HCT116 (cell line): ENCODE results near the gene GYS2. TPM values are rescaled to one million over a fixed set of nuclear protein-coding genes. Genes with fewer than 3 reads are reported as not detected.

Experiments used
- ATAC-seq: fragments of 200-7000 bp; cut with Tn5 transposase; 2 replicates; pipeline ENCODE4 v1.9.1; 2020; ENCODE audit warnings: mild to moderate bottlenecking, moderate library complexity
- BruUV-seq: library from RNA; stranded (reverse); fragments of 400-500 nt; replicated peaks from 2 replicates; lab custom pipeline; 2021; lab: Mats Ljungman, UMichigan
- CTCF ChIA-PET: fragments of 300-600 bp; sonication (Branson Sonifier 250); formaldehyde crosslinking; loops from one replicate; lab custom pipeline; 2021; ENCODE audit warnings: antibody characterized with exemption; lab: Charles Lee
- POLR2A ChIA-PET: fragments of 300-600, 350-600 bp; sonication (Branson Sonifier 250); formaldehyde crosslinking; loops from one replicate; lab custom pipeline; 2021; ENCODE audit warnings: antibody characterized with exemption; lab: Charles Lee
- RAD21 ChIA-PET, 2 experiments: fragments of 300-600 bp; sonication (Branson Sonifier 250); formaldehyde crosslinking; loops; one replicate each; lab custom pipeline; 2023; ENCODE audit warnings: low total read pairs in 2 of 2; ENCODE audit not compliant: uncharacterized antibody in 2 of 2, unreplicated experiment in 2 of 2, low non-redundant PET in 1 of 2; lab: Charles Lee
- DNase-seq: peaks from one replicate; pipeline ENCODE4 v3.0.0-alpha.2; 2010; ENCODE audit warnings: low read depth, low spot score
- H2AFZ ChIP-seq: fragments of 200-600 bp; shearing (Covaris generic), sonication (generic); 2 replicates; pipeline ENCODE4 v1.6.1; 2017; ENCODE audit warnings: low read depth, mixed run types, mixed read lengths, antibody characterized with exemption, low read length; ENCODE audit not compliant: poor library complexity, severe bottlenecking
- H3K27ac ChIP-seq: 2 replicates; pipeline ENCODE4 v1.5.1; 2012; ENCODE audit warnings: low read depth, low read length
- H3K27me3 ChIP-seq: fragments of 200-600 bp; sonication (generic); 2 replicates; pipeline ENCODE4 v1.6.1; 2016; ENCODE audit warnings: mixed run types, low read length, mixed read lengths; ENCODE audit not compliant: insufficient read depth
- H3K36me3 ChIP-seq, 2 experiments: fragments of 200-500 bp in 1 of 2; fragments of 200-600 bp in 1 of 2; sonication (Bioruptor generic) in 1 of 2; sonication (generic) in 1 of 2; 2 replicates each; pipeline versions ENCODE4 v1.5.1 to v1.6.1; 2014 to 2016; ENCODE audit warnings: low read length in 2 of 2, inconsistent platforms in 1 of 2, mixed read lengths in 1 of 2, mixed run types in 1 of 2; ENCODE audit not compliant: insufficient read depth in 2 of 2, control insufficient read depth in 1 of 2
- H3K4me1 ChIP-seq, 2 experiments: fragments of 200-600 bp in 1 of 2; sonication (generic) in 1 of 2; 2 replicates each; pipeline versions ENCODE4 v1.5.1 to v1.6.1; 2012 to 2017; ENCODE audit warnings: low read length in 2 of 2, inconsistent platforms in 1 of 2, mild to moderate bottlenecking in 1 of 2, mixed read lengths in 1 of 2, mixed run types in 1 of 2, moderate library complexity in 1 of 2; ENCODE audit not compliant: insufficient read depth in 2 of 2, control insufficient read depth in 1 of 2
- H3K4me2 ChIP-seq: fragments of 200-600 bp; sonication (generic); 2 replicates; pipeline ENCODE4 v1.6.1; 2017; ENCODE audit warnings: mixed run types, low read length, mixed read lengths
- H3K4me3 ChIP-seq, 2 experiments: fragments of 200-600 bp in 1 of 2; sonication (generic) in 1 of 2; replicated peaks in 1 of 2; 2 replicates each; pipeline ENCODE4 v1.5.1; 2011 to 2016; ENCODE audit warnings: low read length in 2 of 2, control low read depth in 1 of 2, low read depth in 1 of 2, mild to moderate bottlenecking in 1 of 2, mixed read lengths in 1 of 2, mixed run types in 1 of 2
- H3K79me2 ChIP-seq: fragments of 200-600 bp; sonication (generic); 2 replicates; pipeline ENCODE4 v1.6.1; 2017; ENCODE audit warnings: mild to moderate bottlenecking, mixed run types, low read length, moderate library complexity, mixed read lengths; ENCODE audit not compliant: insufficient read depth
- H3K9ac ChIP-seq: fragments of 200-600 bp; sonication (generic); 2 replicates; pipeline ENCODE4 v1.6.1; 2016; ENCODE audit warnings: low read length, mixed read lengths
- H3K9me2 ChIP-seq: fragments of 200-600 bp; sonication (generic), shearing (Covaris generic); 2 replicates; pipeline ENCODE4 v1.6.1; 2017; ENCODE audit warnings: mixed run types, mild to moderate bottlenecking, moderate library complexity; ENCODE audit not compliant: insufficient read depth
- H3K9me3 ChIP-seq, 2 experiments: fragments of 200-500 bp in 1 of 2; fragments of 200-600 bp in 1 of 2; sonication (Bioruptor generic) in 1 of 2; sonication (generic) in 1 of 2; 2 replicates each; pipeline ENCODE4 v1.6.1; 2014 to 2017; ENCODE audit warnings: low read length in 2 of 2, mixed read lengths in 2 of 2, inconsistent platforms in 1 of 2, low read depth in 1 of 2, mild to moderate bottlenecking in 1 of 2, mixed run types in 1 of 2, moderate library complexity in 1 of 2; ENCODE audit not compliant: control insufficient read depth in 1 of 2, insufficient read depth in 1 of 2
- H4K20me1 ChIP-seq: fragments of 200-600 bp; sonication (generic), shearing (Covaris generic); 2 replicates; pipeline ENCODE4 v1.6.1; 2017; ENCODE audit warnings: mixed run types, mild to moderate bottlenecking, moderate library complexity; ENCODE audit not compliant: insufficient read depth
- CBX3 ChIP-seq: IDR thresholded peaks from 2 replicates; pipeline ENCODE4 v1.6.1; 2012; ENCODE audit warnings: low read depth
- EGR1 ChIP-seq: IDR thresholded peaks from 2 replicates; pipeline ENCODE4 v1.6.1; 2012; ENCODE audit warnings: low read depth
- ELF1 ChIP-seq: IDR thresholded peaks from 2 replicates; pipeline ENCODE4 v1.6.1; 2012; ENCODE audit warnings: low read depth, borderline replicate concordance
- EZH2phosphoT487 ChIP-seq: fragments of 200-600 bp; IDR thresholded peaks from 2 replicates; pipeline ENCODE4 v1.6.1; 2018; ENCODE audit warnings: antibody characterized with exemption, borderline replicate concordance
- FOSL1 ChIP-seq: IDR thresholded peaks from 2 replicates; pipeline ENCODE4 v1.6.1; 2012; ENCODE audit warnings: low read depth
- JUND ChIP-seq: IDR thresholded peaks from 2 replicates; pipeline ENCODE4 v1.6.1; 2012
- POLR2A ChIP-seq: IDR thresholded peaks from 2 replicates; pipeline ENCODE4 v1.7.0; 2011; ENCODE audit warnings: borderline replicate concordance; ENCODE audit not compliant: insufficient read depth, insufficient read length; ENCODE audit errors: extremely low read depth
- SIN3A ChIP-seq: IDR thresholded peaks from 2 replicates; pipeline ENCODE4 v1.6.1; 2012; ENCODE audit warnings: low read depth
- SP1 ChIP-seq: IDR thresholded peaks from 2 replicates; pipeline ENCODE4 v1.6.1; 2012; ENCODE audit warnings: low read depth
- SRF ChIP-seq: IDR thresholded peaks from 2 replicates; pipeline ENCODE4 v1.6.1; 2012; ENCODE audit warnings: low read depth
- TCF7L2 ChIP-seq: IDR thresholded peaks from 2 replicates; pipeline ENCODE4 v1.7.0; 2011; ENCODE audit warnings: borderline replicate concordance, inconsistent platforms; ENCODE audit not compliant: insufficient read depth, insufficient read length; ENCODE audit errors: extremely low read depth
- intact Hi-C: fragments of 100-400 bp; cut with micrococcal nuclease; formaldehyde crosslinking; loops from 2 replicates; pipeline ENCODE4 v1.10.0; 2022
- total RNA-seq: library from RNA; stranded (reverse); gene quantifications from one replicate; pipeline ENCODE4 v1.2.1, GENCODE V29; 2021; ENCODE audit not compliant: unreplicated experiment
- TF ChIP-seq, protein P1 (sequence below): IDR thresholded peaks from 2 replicates; pipeline ENCODE4 v1.6.1; 2012
- TF ChIP-seq, protein P2 (sequence below): IDR thresholded peaks from 2 replicates; pipeline ENCODE4 v1.6.1; 2012; ENCODE audit warnings: low read depth
- TF ChIP-seq, protein P3 (sequence below): IDR thresholded peaks from 2 replicates; pipeline ENCODE4 v1.6.1; 2012

GYS2 gene
- total RNA-seq, 1 experiment from 2014 or later: not detected

DNA sequence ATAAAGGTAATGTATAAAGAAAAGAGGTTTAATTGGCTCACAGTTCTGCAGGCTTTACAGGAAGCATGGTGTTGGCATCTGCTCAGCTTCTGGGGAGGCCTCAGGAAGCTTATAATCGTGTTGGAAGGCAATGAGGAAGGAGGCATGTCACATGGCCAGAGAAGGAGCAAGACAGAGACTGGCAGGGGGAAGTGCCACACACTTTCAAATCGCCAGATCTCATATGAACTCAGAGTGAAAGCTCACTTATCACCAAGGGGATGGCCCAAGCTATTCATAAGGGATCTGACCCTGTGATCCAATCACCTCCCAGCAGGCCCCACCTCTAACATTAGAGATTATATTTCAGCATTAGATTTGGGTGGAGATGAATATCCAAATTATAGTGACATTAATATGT, 26.7 kb upstream of the GYS2 start:
- TF ChIP-seq, protein P1, sequence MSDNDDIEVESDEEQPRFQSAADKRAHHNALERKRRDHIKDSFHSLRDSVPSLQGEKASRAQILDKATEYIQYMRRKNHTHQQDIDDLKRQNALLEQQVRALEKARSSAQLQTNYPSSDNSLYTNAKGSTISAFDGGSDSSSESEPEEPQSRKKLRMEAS: no peak
- TF ChIP-seq EGR1 (no peak), FOSL1 (no peak), JUND (no peak), ELF1 (no peak), SRF (no peak), POLR2A (no peak), SIN3A (no peak), TCF7L2 (no peak), CBX3 (no peak), EZH2phosphoT487 (no peak), SP1 (no peak)
- TF ChIP-seq, protein P2, sequence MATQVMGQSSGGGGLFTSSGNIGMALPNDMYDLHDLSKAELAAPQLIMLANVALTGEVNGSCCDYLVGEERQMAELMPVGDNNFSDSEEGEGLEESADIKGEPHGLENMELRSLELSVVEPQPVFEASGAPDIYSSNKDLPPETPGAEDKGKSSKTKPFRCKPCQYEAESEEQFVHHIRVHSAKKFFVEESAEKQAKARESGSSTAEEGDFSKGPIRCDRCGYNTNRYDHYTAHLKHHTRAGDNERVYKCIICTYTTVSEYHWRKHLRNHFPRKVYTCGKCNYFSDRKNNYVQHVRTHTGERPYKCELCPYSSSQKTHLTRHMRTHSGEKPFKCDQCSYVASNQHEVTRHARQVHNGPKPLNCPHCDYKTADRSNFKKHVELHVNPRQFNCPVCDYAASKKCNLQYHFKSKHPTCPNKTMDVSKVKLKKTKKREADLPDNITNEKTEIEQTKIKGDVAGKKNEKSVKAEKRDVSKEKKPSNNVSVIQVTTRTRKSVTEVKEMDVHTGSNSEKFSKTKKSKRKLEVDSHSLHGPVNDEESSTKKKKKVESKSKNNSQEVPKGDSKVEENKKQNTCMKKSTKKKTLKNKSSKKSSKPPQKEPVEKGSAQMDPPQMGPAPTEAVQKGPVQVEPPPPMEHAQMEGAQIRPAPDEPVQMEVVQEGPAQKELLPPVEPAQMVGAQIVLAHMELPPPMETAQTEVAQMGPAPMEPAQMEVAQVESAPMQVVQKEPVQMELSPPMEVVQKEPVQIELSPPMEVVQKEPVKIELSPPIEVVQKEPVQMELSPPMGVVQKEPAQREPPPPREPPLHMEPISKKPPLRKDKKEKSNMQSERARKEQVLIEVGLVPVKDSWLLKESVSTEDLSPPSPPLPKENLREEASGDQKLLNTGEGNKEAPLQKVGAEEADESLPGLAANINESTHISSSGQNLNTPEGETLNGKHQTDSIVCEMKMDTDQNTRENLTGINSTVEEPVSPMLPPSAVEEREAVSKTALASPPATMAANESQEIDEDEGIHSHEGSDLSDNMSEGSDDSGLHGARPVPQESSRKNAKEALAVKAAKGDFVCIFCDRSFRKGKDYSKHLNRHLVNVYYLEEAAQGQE: no peak
- TF ChIP-seq, protein P3, sequence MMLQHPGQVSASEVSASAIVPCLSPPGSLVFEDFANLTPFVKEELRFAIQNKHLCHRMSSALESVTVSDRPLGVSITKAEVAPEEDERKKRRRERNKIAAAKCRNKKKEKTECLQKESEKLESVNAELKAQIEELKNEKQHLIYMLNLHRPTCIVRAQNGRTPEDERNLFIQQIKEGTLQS: no peak

More for the DNA sequence above, 26.7 kb upstream of the GYS2 start:
- no peak for DNase-seq
- ATAC-seq: no peak
- POLR2A ChIA-PET: no interaction called here
- Histone ChIP-seq H3K79me2 (no peaks in the 10 kb centered on the region), H3K9ac (no peak overlapping the region), H3K4me3 (no peak overlapping the region), H3K9me3 (no peaks in the 10 kb centered on the region), H3K4me1 (no peaks in the 10 kb centered on the region), H3K9me2 (no peaks in the 10 kb centered on the region), H3K27ac (no peak overlapping the region), H4K20me1 (peaks cover 13% of the 10 kb centered on the region), H3K36me3 (peaks cover 13 to 17% of the 10 kb centered on the region in 2 experiments), H3K27me3 (no peaks in the 10 kb centered on the region), H2AFZ (no peak overlapping the region), H3K4me2 (no peak overlapping the region)
- BruUV-seq: no TSS peak
- RAD21 ChIA-PET: no interaction called here
- CTCF ChIA-PET: no interaction called here
- intact Hi-C loops: no loop called here
